ENCODE measurements around the gene RPL19. TPM values are rescaled to one million over a fixed set of nuclear protein-coding genes. Genes with fewer than 3 reads are reported as not detected.

RPL19 gene
- total RNA-seq, 1 donor from 2014 or later: 1,422 TPM

- H3K36me3 Mint-ChIP-seq: no peaks in the 10 kb centered on the region
- H3K27ac Mint-ChIP-seq: no peak overlapping the region
- peak overlapping the region; percentile 58 for H3K4me3 Mint-ChIP-seq
- no peaks in the 10 kb centered on the region for H3K9me3 Mint-ChIP-seq
- peaks cover 15% of the 10 kb centered on the region for H3K4me1 Mint-ChIP-seq
- TF ChIP-seq, protein P1, sequence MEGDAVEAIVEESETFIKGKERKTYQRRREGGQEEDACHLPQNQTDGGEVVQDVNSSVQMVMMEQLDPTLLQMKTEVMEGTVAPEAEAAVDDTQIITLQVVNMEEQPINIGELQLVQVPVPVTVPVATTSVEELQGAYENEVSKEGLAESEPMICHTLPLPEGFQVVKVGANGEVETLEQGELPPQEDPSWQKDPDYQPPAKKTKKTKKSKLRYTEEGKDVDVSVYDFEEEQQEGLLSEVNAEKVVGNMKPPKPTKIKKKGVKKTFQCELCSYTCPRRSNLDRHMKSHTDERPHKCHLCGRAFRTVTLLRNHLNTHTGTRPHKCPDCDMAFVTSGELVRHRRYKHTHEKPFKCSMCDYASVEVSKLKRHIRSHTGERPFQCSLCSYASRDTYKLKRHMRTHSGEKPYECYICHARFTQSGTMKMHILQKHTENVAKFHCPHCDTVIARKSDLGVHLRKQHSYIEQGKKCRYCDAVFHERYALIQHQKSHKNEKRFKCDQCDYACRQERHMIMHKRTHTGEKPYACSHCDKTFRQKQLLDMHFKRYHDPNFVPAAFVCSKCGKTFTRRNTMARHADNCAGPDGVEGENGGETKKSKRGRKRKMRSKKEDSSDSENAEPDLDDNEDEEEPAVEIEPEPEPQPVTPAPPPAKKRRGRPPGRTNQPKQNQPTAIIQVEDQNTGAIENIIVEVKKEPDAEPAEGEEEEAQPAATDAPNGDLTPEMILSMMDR (IDR thresholded peaks at IDR 0.05; ENCODE audit: unreplicated experiment): no peak
- H3K27me3 Mint-ChIP-seq (ENCODE audit: low read depth): peaks cover 77% of the 10 kb centered on the region
- no peak for DNase-seq (ENCODE audit: low spot score in 2 of 2, unreplicated experiment in 2 of 2)
These were observed 23.1 kb downstream of the RPL19 start for GRCh38 chr17:39222866-39223834.

GRCh38 chr17:39223907-39224777 lies 24.1 kb downstream of the RPL19 start:
- H3K4me3 Mint-ChIP-seq: peak overlapping the region; percentile 58
- peaks cover 73% of the 10 kb centered on the region for H3K27me3 Mint-ChIP-seq (ENCODE audit: low read depth)
- DNase-seq (ENCODE audit: low spot score in 2 of 2, unreplicated experiment in 2 of 2): no peak

DNA sequence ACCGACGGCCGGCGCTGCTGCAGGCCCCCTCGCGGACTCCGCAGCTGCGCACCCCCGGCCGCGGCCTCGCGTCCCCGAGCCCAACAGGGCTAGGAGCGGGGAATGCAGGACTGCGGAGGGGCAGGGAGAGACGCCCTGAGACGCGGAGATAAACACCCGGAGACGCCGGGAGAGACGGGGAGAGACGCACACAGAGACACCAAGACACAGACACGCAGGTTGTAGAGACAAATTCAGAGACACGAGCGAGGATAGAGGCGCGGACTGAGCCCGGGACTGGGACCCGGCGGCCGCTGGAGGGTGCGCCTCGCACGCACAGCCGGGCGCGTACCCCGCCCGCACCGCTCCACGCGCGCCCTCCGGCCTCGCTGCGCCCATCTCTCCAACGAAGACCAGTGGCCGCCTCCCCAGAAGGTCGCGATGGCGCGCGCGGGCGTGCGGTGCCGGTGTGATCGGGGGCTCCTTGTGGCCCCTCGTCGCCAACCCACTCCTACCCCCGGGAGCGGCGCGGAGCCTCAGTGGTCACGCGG lies 24.8 kb downstream of the RPL19 start:
- Mint-ChIP-seq H3K27me3 (ENCODE audit: low read depth) (peaks cover 73% of the 10 kb centered on the region), H3K9me3 (no peaks in the 10 kb centered on the region), H3K4me1 (peaks cover 15% of the 10 kb centered on the region), H3K36me3 (no peaks in the 10 kb centered on the region), H3K27ac (no peak overlapping the region), H3K4me3 (peak overlapping the region; percentile 70)
- TF ChIP-seq, protein P1 (IDR thresholded peaks at IDR 0.05; ENCODE audit: unreplicated experiment): no peak
- DNase-seq (ENCODE audit: low spot score in 2 of 2, unreplicated experiment in 2 of 2): no peak

More at GRCh38 chr17:39223907-39224777, 24.1 kb downstream of the RPL19 start:
- H3K36me3 Mint-ChIP-seq: no peaks in the 10 kb centered on the region
- no peak overlapping the region for H3K27ac Mint-ChIP-seq
- TF ChIP-seq, protein P1 (IDR thresholded peaks at IDR 0.05; ENCODE audit: unreplicated experiment): no peak
- H3K4me1 Mint-ChIP-seq: peaks cover 15% of the 10 kb centered on the region
- H3K9me3 Mint-ChIP-seq: no peaks in the 10 kb centered on the region

GRCh38 chr17:39225308-39225958 lies 25.4 kb downstream of the RPL19 start, which contains the start of gene STAC2:
TSS of gene STAC2 (minus strand) at chr17:39225945. CDS start at chr17:39225502, 443 bp downstream.
- Mint-ChIP-seq H3K27me3 (ENCODE audit: low read depth) (peaks cover 67% of the 10 kb centered on the region), H3K9me3 (no peaks in the 10 kb centered on the region), H3K27ac (no peak within 1 kb of the TSS), H3K36me3 (no peaks in the 10 kb centered on the region), H3K4me1 (peaks cover 15% of the 10 kb centered on the region), H3K4me3 (peak within 1 kb of the TSS; percentile 70)
- no peak for DNase-seq (ENCODE audit: low spot score in 2 of 2, unreplicated experiment in 2 of 2)
- TF ChIP-seq, protein P1 (IDR thresholded peaks at IDR 0.05; ENCODE audit: unreplicated experiment): no peak

All from mesothelial cell of epicardium (in vitro differentiated cells).